Stimulated activated CD8-positive, alpha-beta memory T cell treated with anti-CD3 and anti-CD28 coated beads, Interleukin-4, amount 100 ng/mL, for 1 hour (primary cell): ENCODE measurements around the gene AGPAT2.

Source experiments
- DNase-seq, 2 donors: peaks; one replicate each; pipeline ENCODE4 v3.0.0-alpha.2; 2020; ENCODE audit warnings: low read depth in 2 of 2, low spot score in 1 of 2

AGPAT2 gene

GRCh38 chr9:136675477-136676296 lies 11.6 kb downstream of the AGPAT2 start:
- DNase-seq = no peak

DNA sequence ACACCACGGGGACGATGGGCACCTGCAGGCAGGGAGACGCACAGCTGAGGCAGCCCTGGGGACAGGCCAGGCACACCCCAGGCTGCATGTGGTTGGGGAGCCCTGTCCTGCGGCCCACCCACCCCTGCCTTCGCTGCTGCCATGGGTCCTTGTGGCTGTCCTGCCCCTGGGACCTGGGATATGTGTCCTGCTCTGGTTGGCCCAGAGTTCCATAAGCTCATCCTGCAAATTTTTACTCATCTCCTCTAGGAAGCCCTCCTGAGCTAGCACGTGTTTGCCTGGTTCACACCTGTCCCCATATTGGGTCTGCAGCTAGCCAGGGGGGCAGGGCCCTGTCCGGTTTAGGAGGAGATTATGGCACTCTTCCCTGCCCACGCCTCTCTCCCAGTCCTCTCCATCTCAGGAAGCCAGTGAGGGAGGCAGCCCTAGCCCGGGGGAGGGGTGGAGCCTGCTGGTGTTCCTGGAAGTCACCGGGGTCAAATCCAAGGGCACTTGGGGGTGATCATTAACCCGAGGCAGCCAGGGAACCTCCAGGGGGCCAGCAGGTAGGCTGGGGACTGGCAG lies 12.4 kb downstream of the AGPAT2 start:
- DNase-seq = no peak

DNA sequence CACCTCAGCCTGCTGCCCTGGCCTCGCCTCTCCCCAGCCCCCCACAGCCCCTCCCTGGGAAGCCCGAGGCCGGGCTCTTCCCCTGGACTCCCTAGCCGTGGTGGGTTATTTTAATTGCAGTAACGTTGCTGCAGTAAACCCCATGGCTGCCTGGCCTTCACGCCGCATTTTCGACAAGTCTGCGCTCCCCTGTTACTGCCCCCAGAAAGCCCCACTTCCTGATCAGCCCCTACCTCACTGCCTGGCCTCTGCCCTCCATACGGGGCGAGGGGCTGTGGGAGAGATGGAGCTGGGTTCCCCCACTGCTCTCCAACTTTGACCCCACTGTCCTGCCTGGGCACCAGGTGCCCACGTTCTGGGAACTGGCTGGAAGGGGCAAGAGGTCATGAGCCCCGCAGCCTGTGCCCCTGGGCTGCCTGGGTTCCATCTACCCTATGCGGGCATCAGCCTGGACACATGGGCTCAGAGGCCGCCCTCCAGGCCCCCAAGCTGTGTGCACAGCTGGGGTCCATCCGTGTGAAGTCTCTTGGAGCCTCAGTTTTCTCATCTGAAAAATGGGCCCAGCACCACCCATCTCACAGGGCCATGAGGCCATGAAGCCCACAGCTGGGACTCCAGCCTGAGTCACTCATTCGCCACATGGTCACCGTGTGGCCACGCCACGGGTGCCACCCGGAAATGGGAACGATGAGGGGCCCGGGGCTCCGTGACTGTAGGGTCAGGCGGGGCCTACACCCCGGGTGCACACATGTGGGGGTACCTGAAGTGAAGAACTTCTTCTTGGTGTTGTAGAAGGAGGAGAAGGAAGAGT lies 13.1 kb downstream of the AGPAT2 start:
- no peak for DNase-seq

DNA sequence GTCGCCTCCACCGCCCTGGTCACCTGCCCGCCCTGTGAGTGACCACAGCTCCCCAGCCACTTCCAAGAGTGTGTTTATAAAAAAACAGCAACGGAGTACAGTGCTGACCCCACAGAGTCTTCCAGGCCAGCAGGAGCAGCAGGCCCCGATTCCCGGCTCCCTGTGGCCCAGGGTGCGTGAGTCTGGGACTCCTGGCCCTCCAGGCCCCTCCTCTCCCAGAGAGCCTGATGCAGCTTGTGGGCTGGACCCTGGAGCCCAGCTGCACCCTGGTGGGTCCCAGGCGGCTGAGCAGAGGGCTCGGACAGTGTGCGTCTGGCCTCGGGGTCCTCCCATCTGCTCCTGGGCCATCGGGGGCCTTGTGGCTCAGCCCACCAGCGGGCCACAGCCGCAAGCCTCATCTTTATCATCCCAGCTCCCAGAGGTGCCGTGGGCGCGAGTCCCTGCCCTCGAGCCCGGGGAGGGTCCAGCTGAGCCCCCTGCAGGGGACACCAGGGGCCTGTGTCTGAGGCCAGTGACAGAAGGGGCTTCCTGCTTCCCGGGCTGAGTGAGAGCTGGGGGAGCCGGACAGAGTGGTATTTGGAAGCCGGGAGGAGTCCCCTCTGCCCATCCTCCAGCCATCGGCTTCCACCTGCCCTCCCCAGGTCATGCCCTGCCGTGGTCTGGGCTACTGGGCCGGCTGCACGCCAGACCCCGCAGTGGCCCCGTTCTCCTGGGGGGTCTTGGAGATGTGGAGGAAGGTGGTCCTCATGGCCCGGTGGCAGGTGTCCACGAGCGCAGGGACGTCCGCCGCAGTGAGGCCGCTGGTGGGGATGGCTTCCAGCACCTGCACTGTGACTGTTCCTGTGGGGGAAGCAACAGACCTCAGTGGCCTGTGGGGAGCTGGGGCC lies 13.9 kb downstream of the AGPAT2 start:
- DNase-seq = no peak

GRCh38 chr9:136672431-136673087 lies 14.7 kb downstream of the AGPAT2 start:
- DNase-seq = no peak

- no peak for DNase-seq
Measured at GRCh38 chr9:136671646-136672430, 15.4 kb downstream of the AGPAT2 start.

DNA sequence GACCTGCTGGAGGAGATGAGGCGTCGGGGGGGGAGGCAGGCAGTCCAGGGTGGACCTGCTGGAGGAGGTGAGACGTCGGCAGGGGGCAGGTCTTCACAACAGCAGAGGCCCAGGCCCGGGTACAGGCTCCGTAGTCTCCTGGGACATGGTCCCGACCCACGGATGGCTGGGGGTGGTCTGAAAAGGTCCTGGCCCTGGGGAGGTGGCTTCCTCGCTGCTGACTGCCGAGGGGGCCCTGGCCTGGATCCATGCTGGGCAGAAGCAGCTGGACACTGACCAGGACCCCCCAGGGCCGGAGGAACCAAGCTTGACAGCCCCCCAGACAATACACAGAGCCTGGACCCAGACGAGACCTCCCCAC lies 16.0 kb downstream of the AGPAT2 start:
- no peak for DNase-seq

- no peak for DNase-seq
Measured at GRCh38 chr9:136670576-136671253, 16.5 kb downstream of the AGPAT2 start.

DNA sequence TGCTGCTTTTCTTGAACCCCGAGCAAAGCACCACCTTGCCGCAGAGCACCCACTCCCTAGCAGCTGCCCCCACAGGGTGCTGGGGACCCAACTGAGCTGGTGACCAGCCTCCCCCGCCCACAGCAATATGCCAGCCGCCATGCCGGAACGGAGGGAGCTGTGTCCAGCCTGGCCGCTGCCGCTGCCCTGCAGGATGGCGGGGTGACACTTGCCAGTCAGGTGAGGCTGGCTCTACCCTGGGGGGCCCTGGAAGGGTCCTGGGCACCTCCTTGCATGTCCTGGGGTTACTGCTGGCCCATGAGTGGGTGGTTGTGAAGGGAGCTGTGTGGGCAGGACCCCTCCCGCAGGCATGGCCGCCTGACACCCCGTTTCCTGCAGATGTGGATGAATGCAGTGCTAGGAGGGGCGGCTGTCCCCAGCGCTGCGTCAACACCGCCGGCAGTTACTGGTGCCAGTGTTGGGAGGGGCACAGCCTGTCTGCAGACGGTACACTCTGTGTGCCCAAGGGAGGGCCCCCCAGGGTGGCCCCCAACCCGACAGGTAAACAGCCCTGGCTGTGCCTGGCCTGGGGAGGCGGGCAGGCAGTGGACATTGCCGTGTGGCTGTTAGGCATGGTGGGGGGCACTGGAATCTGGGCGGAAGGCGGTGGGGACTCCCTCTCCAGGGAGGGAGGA lies 17.3 kb downstream of the AGPAT2 start:
- DNase-seq = no peak

DNA sequence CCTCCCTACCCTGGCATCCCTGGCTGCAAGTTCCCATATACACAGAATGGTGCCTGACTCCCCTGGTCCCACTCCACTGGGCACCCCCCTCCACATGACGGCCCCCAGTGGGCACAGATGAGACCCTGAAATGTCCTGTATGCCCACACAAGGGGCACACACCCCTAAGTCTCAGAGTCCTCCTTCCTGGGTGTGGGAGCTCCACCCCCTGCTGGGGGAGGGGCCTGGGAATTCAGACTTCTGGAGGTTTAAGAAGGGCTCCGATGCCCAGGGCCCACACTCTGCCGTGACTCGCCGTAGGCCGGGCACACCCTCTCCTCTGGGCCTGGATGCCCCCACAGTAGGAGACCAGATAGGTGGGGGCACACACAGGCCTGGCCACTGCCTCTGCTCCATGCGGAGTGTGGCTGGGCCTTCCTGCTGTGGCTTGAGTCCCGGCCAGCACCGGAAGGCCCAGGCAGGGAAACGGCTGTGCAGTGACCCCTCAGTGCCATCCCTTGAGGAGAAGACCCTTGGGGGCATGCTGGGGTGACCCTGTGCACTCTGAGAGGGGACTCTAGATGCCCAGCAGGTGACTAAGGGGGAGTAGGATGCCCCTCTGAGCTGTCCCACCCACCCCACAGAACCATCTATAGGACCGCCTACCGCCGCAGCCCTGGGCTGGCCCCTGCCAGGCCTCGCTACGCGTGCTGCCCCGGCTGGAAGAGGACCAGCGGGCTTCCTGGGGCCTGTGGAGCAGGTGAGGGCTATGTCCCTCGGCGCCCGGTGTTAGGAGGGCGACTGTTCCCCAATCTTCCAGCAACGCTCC lies 18.1 kb downstream of the AGPAT2 start:
- DNase-seq = no peak

- no peak for DNase-seq
Measured at GRCh38 chr9:136667940-136668760, 19.1 kb downstream of the AGPAT2 start.

DNA sequence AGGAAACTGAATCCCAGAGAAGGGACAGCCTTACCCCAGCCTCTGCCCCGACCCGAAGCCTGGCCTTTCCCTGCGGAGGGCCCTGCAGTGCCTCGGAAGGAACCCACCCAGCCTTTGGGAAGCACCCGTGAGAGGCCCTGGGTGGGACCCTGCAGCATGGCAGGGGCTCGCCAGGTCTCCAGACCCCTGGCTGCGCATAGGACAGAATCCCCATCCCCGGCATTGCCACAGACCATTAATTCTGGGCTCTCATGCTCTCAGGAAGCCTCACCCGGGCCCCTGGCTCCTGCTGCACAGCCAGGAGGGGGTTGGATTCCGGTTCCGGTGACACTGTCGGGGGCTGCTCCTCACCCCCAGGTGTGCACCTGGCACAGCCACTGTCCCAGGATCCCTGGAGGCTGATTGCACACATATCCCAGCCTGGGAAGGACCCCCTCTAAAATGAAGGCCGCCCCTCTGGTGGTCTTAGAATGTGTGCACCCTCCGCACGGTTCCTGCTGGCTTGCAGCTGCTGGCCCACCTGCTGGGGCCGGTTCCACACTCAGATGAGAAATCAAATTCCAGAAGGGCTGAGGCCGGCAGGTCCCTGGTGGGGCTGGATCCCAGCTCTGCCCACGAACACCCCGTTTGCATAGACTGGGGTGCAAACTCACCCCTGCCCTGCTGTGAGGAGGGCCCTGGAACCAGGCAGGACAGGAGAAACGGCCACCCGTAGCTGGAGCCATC lies 19.9 kb downstream of the AGPAT2 start:
- DNase-seq = no peak

DNA sequence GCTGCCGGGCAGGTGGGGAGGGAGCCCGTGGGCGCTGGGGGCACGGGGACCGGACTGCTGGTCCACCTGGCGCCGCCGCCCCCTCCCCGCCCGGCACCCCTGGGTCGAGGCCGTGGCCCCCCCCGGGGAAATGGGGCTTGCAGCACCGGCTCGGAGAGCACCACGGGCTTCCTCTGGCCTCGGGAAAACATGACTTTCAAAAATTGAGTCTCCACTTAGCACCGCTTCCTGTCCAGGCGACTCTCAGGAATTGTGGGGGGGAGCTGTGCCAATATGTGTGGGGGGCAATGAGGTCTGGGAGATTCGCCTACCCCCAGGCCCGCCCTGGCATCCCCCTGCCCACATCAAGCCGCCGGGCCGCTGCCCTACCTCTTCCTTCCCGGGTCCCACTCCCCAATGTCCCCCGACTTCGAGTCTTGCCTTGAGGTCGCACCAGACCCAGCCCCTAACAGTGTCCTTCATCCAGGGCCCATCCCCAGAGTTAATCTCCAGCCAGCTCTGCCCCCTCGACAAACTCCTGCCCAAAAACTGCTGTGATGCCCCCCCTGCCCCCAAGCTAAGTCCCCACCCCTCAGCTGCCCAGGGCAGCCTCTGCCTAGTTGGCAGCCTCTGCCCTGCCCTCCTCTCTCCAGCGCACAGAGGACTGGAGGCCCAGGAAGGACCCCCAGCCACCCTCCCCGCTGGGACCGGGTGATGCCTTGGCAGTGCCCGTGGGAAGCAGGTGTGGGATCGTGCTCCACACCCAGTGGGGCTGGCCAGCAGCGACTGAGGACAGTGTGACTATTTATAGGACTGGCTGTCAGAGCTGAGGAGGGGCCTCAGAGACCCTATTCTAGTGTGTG lies 20.7 kb downstream of the AGPAT2 start:
- no peak for DNase-seq

DNA sequence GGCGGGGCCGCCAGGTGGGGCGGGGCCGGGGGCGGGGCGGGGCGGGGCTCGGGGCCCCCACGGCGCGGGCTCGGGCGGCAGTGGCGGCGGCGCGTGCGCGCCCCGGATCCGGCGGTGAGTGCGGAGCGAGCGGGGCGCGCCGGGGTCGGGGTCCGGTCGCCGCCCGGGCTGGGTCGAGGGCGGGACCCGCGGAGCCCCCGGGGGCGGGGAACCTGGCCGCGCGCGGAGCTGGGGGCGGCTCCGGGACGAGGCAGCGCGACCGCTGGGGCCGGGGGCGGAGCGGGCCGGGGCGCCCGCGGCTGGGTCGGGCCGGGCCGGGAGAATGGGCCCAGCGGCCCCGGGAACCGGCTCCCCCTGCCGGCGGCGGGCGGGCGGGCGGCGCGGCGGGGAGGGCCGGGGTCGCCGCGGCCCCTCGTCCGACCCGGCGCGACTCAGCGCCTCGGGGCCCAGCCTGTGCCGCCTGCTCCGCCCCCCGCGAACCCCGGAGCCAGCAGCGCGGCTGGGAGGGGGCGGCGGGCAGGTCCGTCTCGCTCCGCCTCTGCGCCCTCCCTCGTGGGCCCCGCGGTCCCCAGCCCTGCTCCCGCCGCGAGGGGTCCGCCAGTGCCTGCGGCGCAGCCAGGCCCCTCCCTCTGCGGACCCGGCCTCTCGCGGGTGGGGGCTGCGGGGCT lies 21.4 kb downstream of the AGPAT2 start:
- DNase-seq = no peak

DNA sequence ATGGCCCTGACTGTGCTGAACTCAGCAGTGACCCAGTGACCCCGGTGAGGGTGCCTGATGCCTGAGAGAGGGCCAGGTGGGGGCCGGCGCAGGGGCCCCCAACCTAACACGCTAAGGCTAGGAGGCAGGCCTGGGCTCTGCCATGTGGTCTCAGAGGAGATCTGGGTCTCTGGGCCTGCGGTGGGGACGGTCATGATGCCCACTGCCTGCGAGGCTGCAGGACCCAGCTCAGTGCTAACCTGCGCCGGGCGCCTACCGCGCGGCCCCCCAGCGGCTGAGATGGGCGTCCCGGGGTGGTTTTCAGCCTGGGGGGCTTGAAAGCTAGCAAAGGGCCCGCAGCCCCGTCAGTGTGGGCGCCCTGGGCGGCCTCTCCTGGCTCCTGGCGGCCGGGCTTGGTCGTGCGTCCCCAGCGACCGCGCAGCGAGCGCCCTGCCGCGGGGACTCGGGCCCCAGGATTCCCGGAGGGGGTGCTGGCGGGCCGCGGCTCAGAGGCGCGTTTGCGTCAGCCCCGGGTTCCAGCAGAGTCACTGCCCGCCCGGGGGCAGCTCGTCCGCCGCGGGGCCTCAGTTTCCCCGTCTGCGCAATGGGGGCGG lies 22.1 kb downstream of the AGPAT2 start:
- no peak for DNase-seq
